Amygdala (tissue), 56 donors: ENCODE measurements around the gene GADD45G.
A peak's percentile ranks its signal among the peaks of the same experiment; 100 is the strongest.

ENCODE experiments used
- DNase-seq, 56 donors: peaks; one replicate each; lab custom pipeline; 2025; lab: John Stamatoyannopoulos, UW

Gene GADD45G

GRCh38 chr9:89592213-89592815 lies 12.5 kb upstream of the GADD45G start:
- DNase-seq: no peak

- no peak for DNase-seq
Measured at GRCh38 chr9:89592963-89593726, 11.7 kb upstream of the GADD45G start.

DNA sequence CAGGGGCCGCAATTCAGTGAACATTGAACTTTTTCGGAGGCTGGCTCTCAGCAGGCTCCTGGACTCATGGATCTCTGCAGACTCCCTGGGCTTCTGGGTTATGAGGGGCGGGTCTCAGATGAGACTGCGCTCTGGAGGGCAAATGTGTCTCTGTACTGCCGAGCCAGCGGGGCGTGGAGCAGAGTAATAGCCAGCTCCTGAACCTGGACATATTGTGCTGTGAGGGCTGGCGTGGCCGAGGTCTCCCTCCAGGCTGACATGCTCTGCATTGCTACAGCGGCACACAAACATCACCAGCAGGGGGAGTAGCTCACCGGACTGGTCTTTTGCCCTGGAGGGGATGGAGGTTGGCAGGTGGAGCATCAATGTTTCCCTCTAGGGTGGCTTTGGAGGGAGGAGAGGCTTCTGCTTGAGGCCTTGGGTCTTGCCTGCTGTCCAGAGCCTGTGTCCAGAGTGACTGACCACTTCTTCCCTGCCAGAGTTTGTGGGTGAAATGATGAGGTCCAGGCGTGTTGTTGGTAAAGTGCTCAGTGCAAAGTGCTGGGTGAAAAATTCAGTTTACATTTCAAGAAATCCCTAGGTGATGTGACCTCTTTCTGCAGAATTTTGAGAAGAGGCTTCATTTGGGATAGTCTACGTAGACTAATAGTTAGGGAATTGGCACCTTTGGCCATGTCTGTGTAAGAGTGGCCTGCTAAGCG lies 10.9 kb upstream of the GADD45G start:
- DNase-seq: no peak

GRCh38 chr9:89594811-89595550 lies 9.8 kb upstream of the GADD45G start:
- no peak for DNase-seq

DNA sequence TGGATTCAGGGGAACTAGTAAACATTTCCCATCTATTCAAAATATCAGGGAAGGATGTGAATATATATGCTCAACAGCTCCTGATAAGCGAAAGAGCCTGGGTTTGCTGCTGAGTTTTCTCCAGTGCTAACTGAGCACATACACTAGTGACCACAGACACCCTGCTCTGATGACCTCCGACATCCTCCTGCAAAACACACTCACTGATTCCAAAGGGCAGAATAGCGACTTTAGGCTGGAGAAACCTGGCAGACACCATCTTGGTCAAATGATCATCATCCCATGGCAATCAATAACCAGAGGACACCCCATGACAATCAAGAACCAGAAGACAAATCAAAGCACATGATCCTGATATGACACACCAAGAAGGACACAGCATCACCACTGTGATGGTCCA lies 9.2 kb upstream of the GADD45G start:
- DNase-seq: no peak

GRCh38 chr9:89596937-89597555 lies 7.8 kb upstream of the GADD45G start:
- no peak for DNase-seq

DNA sequence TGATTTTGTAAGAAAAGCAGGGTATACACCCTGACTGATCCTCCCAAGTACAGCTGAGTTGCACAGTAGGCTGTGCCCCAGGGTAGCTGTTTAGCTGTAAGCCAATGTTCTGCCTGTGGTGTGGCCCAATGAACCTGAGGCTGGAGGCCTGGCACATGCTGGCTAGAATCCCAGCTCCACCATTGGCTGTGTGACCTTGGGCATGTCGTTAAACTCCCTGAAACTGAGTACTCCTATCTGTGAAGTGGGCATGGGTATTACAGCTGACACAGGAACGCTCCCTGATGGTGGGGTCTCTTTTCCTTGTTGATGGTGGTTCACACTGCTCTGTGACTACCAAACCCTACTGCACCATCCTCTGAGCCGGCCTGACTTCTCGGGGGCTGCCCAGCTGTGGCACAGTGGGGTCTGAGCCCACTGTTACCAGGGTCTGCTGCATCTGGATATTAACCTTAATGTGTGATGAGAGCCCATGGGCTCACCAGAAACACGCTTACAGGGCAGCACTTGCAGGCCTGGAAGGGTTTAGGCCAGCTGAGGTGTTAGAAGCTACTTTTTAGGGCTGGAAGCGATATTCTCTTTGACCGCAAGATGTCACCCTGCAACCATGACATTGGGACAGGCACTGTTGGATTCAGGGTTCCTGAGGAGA lies 7.0 kb upstream of the GADD45G start:
- peak in 28 of 56 donors; percentile 9 to 69 (median 24) for DNase-seq

GRCh38 chr9:89598363-89598713 lies 6.5 kb upstream of the GADD45G start:
- DNase-seq: no peak

GRCh38 chr9:89598926-89599325 lies 5.9 kb upstream of the GADD45G start:
- no peak for DNase-seq

GRCh38 chr9:89600831-89601230 lies 4.0 kb upstream of the GADD45G start:
- no peak for DNase-seq

GRCh38 chr9:89601306-89601705 lies 3.5 kb upstream of the GADD45G start:
- no peak for DNase-seq

- no peak for DNase-seq
Measured at GRCh38 chr9:89601856-89602562, 2.8 kb upstream of the GADD45G start.

GRCh38 chr9:89602978-89603766 lies 1.6 kb upstream of the GADD45G start:
- peak in 55 of 56 donors; percentile 32 to 93 (median 74) for DNase-seq

DNA sequence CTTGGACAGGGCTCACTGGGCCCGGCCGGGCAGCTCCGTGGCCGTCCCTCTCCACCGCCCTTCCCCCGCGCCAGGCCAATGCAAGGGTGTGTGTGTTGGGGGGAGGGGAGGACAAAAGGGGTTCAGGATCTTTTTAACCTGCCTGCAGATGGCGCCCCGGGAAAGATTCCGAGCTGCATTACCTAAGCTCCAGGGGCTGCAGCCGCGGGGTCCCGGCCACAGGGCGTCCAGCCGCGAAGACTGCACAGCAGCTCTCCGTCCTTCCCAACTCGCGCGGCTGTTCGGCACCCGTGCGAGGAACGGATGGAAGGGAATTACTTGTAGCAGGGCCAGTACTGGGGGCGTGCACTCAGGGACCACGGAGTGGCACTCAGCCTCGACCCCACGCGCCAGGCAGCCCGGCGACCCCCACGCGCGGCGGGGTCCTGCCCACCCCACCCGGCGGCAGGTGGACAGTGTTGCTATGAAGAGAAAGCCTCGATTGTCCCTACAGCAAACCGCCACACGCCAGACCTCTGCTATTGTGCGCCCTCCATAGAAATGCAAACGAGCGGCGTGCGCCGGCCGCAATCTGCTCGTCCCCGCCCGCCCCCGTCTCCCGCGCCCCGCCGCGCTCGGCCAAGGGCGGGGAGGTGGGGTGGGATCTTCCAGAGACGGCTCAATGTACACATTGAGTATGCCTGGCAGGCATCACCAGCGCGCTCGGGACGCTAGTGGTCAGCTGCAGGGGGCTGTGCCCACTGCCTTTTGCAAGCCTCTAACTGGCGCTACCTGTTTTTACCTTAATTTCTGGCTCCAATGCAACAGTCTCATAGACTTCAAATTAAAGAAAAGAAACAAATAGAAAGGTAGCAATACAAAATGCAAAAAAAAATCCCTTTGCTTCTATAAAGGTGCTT lies 796 bp upstream of the GADD45G start:
- peak in 45 of 56 donors; percentile 7 to 71 (median 51) for DNase-seq

DNA sequence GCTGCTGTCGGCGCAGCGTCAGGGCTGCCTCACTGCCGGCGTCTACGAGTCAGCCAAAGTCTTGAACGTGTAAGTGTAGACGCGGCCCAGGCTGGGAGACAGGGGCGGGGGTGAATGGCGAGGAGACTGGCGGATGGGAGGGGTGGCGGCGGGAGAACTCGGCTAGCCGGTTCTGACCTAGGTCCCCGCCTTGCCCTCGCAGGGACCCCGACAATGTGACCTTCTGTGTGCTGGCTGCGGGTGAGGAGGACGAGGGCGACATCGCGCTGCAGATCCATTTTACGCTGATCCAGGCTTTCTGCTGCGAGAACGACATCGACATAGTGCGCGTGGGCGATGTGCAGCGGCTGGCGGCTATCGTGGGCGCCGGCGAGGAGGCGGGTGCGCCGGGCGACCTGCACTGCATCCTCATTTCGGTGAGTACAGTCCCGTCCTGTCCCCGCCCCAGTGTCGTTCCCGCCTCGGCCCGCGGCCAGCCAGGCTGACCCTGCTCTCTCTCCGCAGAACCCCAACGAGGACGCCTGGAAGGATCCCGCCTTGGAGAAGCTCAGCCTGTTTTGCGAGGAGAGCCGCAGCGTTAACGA lies 745 bp downstream of the GADD45G start:
- DNase-seq: peak in 40 of 56 donors; percentile 23 to 79 (median 54)

DNA sequence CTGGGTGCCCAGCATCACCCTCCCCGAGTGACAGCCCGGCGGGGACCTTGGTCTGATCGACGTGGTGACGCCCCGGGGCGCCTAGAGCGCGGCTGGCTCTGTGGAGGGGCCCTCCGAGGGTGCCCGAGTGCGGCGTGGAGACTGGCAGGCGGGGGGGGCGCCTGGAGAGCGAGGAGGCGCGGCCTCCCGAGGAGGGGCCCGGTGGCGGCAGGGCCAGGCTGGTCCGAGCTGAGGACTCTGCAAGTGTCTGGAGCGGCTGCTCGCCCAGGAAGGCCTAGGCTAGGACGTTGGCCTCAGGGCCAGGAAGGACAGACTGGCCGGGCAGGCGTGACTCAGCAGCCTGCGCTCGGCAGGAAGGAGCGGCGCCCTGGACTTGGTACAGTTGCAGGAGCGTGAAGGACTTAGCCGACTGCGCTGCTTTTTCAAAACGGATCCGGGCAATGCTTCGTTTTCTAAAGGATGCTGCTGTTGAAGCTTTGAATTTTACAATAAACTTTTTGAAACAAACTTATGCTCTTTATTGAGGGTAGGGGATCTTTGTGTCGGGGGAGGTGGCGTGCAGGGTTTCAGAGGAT lies 1.3 kb downstream of the GADD45G start:
- peak in 40 of 56 donors; percentile 17 to 74 (median 51) for DNase-seq
